H9 (cell line): ENCODE measurements around the gene TESK2. TPM values are rescaled to one million over a fixed set of nuclear protein-coding genes. Genes with fewer than 3 reads are reported as not detected.

ENCODE experiments used
- DNase-seq: peaks from one replicate; pipeline ENCODE4 v3.0.0-alpha.2; 2017
- H2AFZ ChIP-seq: one replicate; pipeline ENCODE4 v1.6.1; 2013; ENCODE audit warnings: mild to moderate bottlenecking, low read length, control low read depth, moderate library complexity
- H2AK5ac ChIP-seq: 2 replicates; pipeline ENCODE4 v1.6.1; 2013; ENCODE audit warnings: low read length, control low read depth, mixed read lengths; ENCODE audit not compliant: insufficient read length
- H2BK120ac ChIP-seq: one replicate; pipeline ENCODE4 v1.6.1; 2013; ENCODE audit warnings: low read depth, mild to moderate bottlenecking, low read length, control low read depth, inconsistent platforms; ENCODE audit not compliant: poor library complexity, severe bottlenecking
- H2BK12ac ChIP-seq: 2 replicates; pipeline ENCODE4 v1.6.1; 2013; ENCODE audit warnings: low read length, control low read depth, mixed read lengths, low read depth; ENCODE audit not compliant: insufficient read length
- H2BK15ac ChIP-seq: 2 replicates; pipeline ENCODE4 v1.6.1; 2013; ENCODE audit warnings: low read depth, low read length, control low read depth
- H2BK20ac ChIP-seq: one replicate; pipeline ENCODE4 v1.6.1; 2013; ENCODE audit warnings: low read depth, mild to moderate bottlenecking, low read length, control low read depth, inconsistent platforms; ENCODE audit not compliant: poor library complexity, severe bottlenecking
- H2BK5ac ChIP-seq: 2 replicates; pipeline ENCODE4 v1.6.1; 2013; ENCODE audit warnings: low read length, control low read depth, mixed read lengths; ENCODE audit not compliant: insufficient read length
- H3K14ac ChIP-seq: 2 replicates; pipeline ENCODE4 v1.6.1; 2013; ENCODE audit warnings: low read length, control low read depth; ENCODE audit not compliant: insufficient read depth
- H3K18ac ChIP-seq: 2 replicates; pipeline ENCODE4 v1.6.1; 2013; ENCODE audit warnings: low read depth, mild to moderate bottlenecking, mixed read lengths, low read length, control low read depth; ENCODE audit not compliant: insufficient read length
- H3K23ac ChIP-seq: 2 replicates; pipeline ENCODE4 v1.6.1; 2013; ENCODE audit warnings: low read length, control low read depth, mixed read lengths, low read depth; ENCODE audit not compliant: insufficient read length
- H3K23me2 ChIP-seq: 2 replicates; pipeline ENCODE4 v1.6.1; 2013; ENCODE audit warnings: low read depth, mild to moderate bottlenecking, mixed read lengths, low read length, control low read depth; ENCODE audit not compliant: insufficient read length, poor library complexity, severe bottlenecking
- H3K27ac ChIP-seq: 2 replicates; pipeline ENCODE4 v1.5.1; 2013; ENCODE audit warnings: low read length, control low read depth, mixed read lengths, low read depth; ENCODE audit not compliant: insufficient read length
- H3K27me3 ChIP-seq: 2 replicates; pipeline ENCODE4 v1.6.1; 2013; ENCODE audit warnings: low read length, control low read depth, inconsistent platforms; ENCODE audit not compliant: insufficient read depth
- H3K4ac ChIP-seq: 2 replicates; pipeline ENCODE4 v1.6.1; 2013; ENCODE audit warnings: low read depth, mild to moderate bottlenecking, control low read depth, inconsistent platforms, low read length, moderate library complexity
- H3K4me1 ChIP-seq: 2 replicates; pipeline ENCODE4 v1.6.1; 2013; ENCODE audit warnings: low read length, control low read depth, inconsistent platforms; ENCODE audit not compliant: insufficient read depth
- H3K4me2 ChIP-seq: 2 replicates; pipeline ENCODE4 v1.6.1; 2013; ENCODE audit warnings: low read length, control low read depth, mixed read lengths; ENCODE audit not compliant: insufficient read length, insufficient read depth
- H3K56ac ChIP-seq: 2 replicates; pipeline ENCODE4 v1.6.1; 2013; ENCODE audit warnings: low read depth, mild to moderate bottlenecking, mixed read lengths, low read length, control low read depth; ENCODE audit not compliant: insufficient read length
- H3K79me1 ChIP-seq: 2 replicates; pipeline ENCODE4 v1.6.1; 2013; ENCODE audit warnings: low read depth, mild to moderate bottlenecking, moderate library complexity, low read length, control low read depth, inconsistent platforms; ENCODE audit not compliant: insufficient read depth, poor library complexity, severe bottlenecking
- H3K79me2 ChIP-seq: 2 replicates; pipeline ENCODE4 v1.6.1; 2013; ENCODE audit warnings: low read length, control low read depth, inconsistent platforms; ENCODE audit not compliant: insufficient read depth
- H3K9ac ChIP-seq: 2 replicates; pipeline ENCODE4 v1.6.1; 2013; ENCODE audit warnings: low read length, control low read depth, mixed read lengths; ENCODE audit not compliant: insufficient read length; ENCODE audit errors: extremely low read depth
- H3K9me3 ChIP-seq: one replicate; pipeline ENCODE4 v1.6.1; 2013; ENCODE audit warnings: low read depth, low read length, inconsistent platforms; ENCODE audit not compliant: control insufficient read depth
- H3T11ph ChIP-seq: one replicate; pipeline ENCODE4 v1.6.1; 2013; ENCODE audit warnings: mild to moderate bottlenecking, low read length, control low read depth, inconsistent platforms
- H4K20me1 ChIP-seq: one replicate; pipeline ENCODE4 v1.6.1; 2013; ENCODE audit not compliant: control insufficient read depth, insufficient read length, insufficient read depth
- H4K5ac ChIP-seq: 2 replicates; pipeline ENCODE4 v1.6.1; 2013; ENCODE audit warnings: low read depth, mild to moderate bottlenecking, mixed read lengths, low read length, control low read depth; ENCODE audit not compliant: insufficient read length
- H4K8ac ChIP-seq: replicated peaks from 2 replicates; pipeline ENCODE4 v1.6.1; 2013; ENCODE audit warnings: low read length, control low read depth, mixed read lengths, low read depth; ENCODE audit not compliant: insufficient read length
- H4K91ac ChIP-seq: 2 replicates; pipeline ENCODE4 v1.6.1; 2013; ENCODE audit warnings: low read depth, mild to moderate bottlenecking, moderate library complexity, mixed read lengths, low read length, control low read depth; ENCODE audit not compliant: insufficient read length
- H3K27ac Mint-ChIP-seq, 3 experiments: 2 replicates in 2 of 3; 3 replicates in 1 of 3; pipeline ENCODE4 v1.8.0; 2020 to 2021; ENCODE audit warnings: mixed read lengths in 3 of 3, mild to moderate bottlenecking in 1 of 3, moderate library complexity in 1 of 3
- H3K27me3 Mint-ChIP-seq: 2 replicates; pipeline ENCODE4 v1.8.0; 2021; ENCODE audit warnings: low read depth, mild to moderate bottlenecking, moderate library complexity, mixed read lengths
- H3K36me3 Mint-ChIP-seq, 3 experiments: 2 replicates in 2 of 3; 3 replicates in 1 of 3; pipeline ENCODE4 v1.8.0; 2020 to 2021; ENCODE audit warnings: low read depth in 3 of 3, mixed read lengths in 3 of 3; ENCODE audit not compliant: insufficient read depth in 1 of 3
- H3K4me1 Mint-ChIP-seq, 2 experiments: 2 replicates each; pipeline ENCODE4 v1.8.0; 2020; ENCODE audit warnings: mixed read lengths in 2 of 2
- H3K4me3 Mint-ChIP-seq, 2 experiments: 2 replicates in 1 of 2; 3 replicates in 1 of 2; pipeline ENCODE4 v1.8.0; 2020 to 2021; ENCODE audit warnings: mild to moderate bottlenecking in 2 of 2, mixed read lengths in 2 of 2, moderate library complexity in 1 of 2
- H3K9me3 Mint-ChIP-seq, 2 experiments: 2 replicates in 1 of 2; 3 replicates in 1 of 2; pipeline ENCODE4 v1.8.0; 2020; ENCODE audit warnings: mild to moderate bottlenecking in 2 of 2, mixed read lengths in 2 of 2, moderate library complexity in 1 of 2
- WGBS: extraction: QIAGEN DNeasy Blood & Tissue Kit; methylation state at CpG from one replicate; pipeline ENCODE4 v1.1.7; 2013; ENCODE audit warnings: missing lambda C conversion rate, low lambda C conversion rate, mixed read lengths; ENCODE audit not compliant: insufficient read length; ENCODE audit errors: extremely low coverage; 5-methylcytosine and 5-hydroxymethylcytosine counted together
- total RNA-seq: library from RNA; stranded (reverse); gene quantifications from 2 replicates; pipeline ENCODE4 v1.2.1, GENCODE V29; 2021
- TF ChIP-seq, protein P1 (sequence below): fragments of 200-600 bp; sonication (generic); conservative IDR thresholded peaks from 3 replicates; pipeline ENCODE4 v1.8.0; 2021; ENCODE audit warnings: antibody characterized with exemption, mild to moderate bottlenecking

TESK2 gene
- total RNA-seq, 1 experiment from 2014 or later, result 7.2 TPM

DNA sequence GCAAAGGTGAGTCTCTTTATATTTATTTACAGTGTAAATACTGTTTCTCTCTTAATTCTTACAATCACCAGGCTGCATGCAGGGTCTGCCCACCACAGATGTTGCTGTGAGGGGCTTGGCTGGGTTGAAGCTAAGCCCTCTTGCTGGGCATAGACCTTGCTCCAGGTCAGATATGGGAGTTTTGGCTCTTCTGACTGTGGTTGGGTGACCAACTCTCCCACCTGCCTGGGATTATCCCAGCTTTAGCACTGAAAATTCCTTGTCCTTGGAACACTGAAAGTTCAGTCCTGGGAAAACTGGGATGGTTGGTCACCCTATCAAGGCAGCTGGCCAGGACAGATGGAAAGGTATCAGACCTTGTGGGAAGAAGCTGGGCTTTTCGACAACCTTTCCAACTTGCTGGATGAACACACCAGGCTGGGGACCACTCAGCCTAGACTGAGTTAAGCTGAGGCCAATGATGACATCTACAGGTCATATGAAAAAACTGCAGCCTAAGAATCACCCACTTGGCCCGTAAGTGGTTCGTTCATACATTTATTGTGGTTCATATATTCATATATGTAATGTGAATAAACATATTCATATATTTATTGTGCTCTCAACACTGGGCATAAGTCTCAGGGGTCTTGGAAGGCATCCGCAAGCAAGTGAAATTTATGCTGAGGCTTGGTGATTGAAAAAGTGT, 190.8 kb downstream of the TESK2 start:
- Histone ChIP-seq H3T11ph (no peak overlapping the region), H2BK120ac (no peak overlapping the region), H3K27me3 (no peaks in the 10 kb centered on the region), H3K9me3 (no peaks in the 10 kb centered on the region), H3K18ac (no peak overlapping the region), H4K5ac (no peak overlapping the region), H3K4me2 (no peak overlapping the region), H2AFZ (no peak overlapping the region), H2BK5ac (no peak overlapping the region), H3K4ac (no peak overlapping the region), H4K20me1 (no peaks in the 10 kb centered on the region), H4K91ac (no peak overlapping the region), H3K79me1 (no peaks in the 10 kb centered on the region), H3K27ac (no peak overlapping the region), H3K23ac (no peak overlapping the region), H3K9ac (no peak overlapping the region), H3K23me2 (peaks cover 9% of the 10 kb centered on the region), H3K56ac (no peak overlapping the region), H2BK15ac (no peak overlapping the region), H3K79me2 (no peaks in the 10 kb centered on the region), H4K8ac (no peak overlapping the region), H2AK5ac (no peak overlapping the region), H3K14ac (no peak overlapping the region), H2BK20ac (no peak overlapping the region), H3K4me1 (peaks cover 4% of the 10 kb centered on the region), H2BK12ac (no peak overlapping the region)
- Mint-ChIP-seq H3K36me3 (no peaks in the 10 kb centered on the region), H3K4me3 (no peak overlapping the region; a peak in 1 of 5 replicates), H3K27ac (peak overlapping the region in 1 of 3 experiments; percentile 46; a peak in 1 of 7 replicates), H3K4me1 (peaks cover 29 to 30% of the 10 kb centered on the region in 2 experiments), H3K27me3 (no peaks in the 10 kb centered on the region), H3K9me3 (no peaks in the 10 kb centered on the region)
- TF ChIP-seq, protein P1, sequence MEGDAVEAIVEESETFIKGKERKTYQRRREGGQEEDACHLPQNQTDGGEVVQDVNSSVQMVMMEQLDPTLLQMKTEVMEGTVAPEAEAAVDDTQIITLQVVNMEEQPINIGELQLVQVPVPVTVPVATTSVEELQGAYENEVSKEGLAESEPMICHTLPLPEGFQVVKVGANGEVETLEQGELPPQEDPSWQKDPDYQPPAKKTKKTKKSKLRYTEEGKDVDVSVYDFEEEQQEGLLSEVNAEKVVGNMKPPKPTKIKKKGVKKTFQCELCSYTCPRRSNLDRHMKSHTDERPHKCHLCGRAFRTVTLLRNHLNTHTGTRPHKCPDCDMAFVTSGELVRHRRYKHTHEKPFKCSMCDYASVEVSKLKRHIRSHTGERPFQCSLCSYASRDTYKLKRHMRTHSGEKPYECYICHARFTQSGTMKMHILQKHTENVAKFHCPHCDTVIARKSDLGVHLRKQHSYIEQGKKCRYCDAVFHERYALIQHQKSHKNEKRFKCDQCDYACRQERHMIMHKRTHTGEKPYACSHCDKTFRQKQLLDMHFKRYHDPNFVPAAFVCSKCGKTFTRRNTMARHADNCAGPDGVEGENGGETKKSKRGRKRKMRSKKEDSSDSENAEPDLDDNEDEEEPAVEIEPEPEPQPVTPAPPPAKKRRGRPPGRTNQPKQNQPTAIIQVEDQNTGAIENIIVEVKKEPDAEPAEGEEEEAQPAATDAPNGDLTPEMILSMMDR, result peak; percentile 87
- peak; percentile 58 for DNase-seq
- WGBS, result no CpG with 5 or more reads among the region's 4 CpGs
